Stimulated activated CD4-positive, alpha-beta T cell treated with anti-CD3 and anti-CD28 coated beads, Interleukin-1b, Interleukin-23, amount 100 ng/mL, for 4 hours (primary cell): ENCODE measurements around the gene BACH2.
"Not testable (repeated sequence)": the region's sequence is repeated elsewhere in the genome, so short reads cannot be mapped to it uniquely, and the experiment has no call there.

Source experiments
- DNase-seq, 2 donors: peaks; one replicate each; pipeline ENCODE4 v3.0.0-alpha.2; 2020; ENCODE audit warnings: low read depth in 2 of 2

Gene BACH2

GRCh38 chr6:90296341-90297114 is at the start of gene BACH2:
BACH2 (minus strand) TSS chr6:90296843; CDS start chr6:90008844, 287,999 bp downstream.
- peak; percentile 86 to 95 for DNase-seq

DNA sequence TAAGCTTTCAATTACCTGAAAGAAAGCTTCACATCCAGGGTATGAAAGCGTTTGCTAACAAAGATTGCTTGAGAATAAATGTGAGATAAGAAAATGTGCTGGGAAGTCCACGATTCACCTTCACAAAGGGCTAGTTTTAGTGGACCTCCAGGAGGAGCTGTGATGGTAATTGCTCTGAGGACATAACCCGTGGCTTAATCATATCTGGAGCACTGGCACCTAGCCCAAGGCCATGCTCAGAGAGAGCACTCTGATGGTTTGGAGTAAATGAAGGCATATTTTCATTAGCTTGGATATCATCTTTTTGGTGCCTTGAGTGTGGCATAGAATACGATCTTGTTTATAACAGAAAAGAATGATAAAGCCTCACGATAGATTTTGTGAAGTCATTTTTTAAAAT is 46.9 kb upstream of the BACH2 start:
- no peak for DNase-seq

DNA sequence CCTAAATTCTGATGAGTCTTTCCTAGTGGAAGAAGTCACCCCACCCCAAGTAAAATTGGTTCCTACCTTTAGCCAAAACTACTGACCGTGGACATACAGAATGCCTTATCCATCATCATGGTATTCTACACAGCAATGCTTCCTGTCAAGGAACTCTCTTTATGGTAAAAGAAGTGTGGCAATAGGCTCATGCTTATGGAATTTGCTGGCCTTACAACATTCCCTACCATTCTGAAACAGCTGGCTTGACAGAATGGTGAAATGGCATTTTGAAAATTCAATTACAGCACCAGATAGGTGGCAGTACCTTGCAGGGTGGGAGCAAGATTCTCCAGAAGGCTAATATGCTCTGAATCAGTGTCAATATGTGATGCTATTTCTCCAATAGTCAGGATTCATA is 41.8 kb upstream of the BACH2 start:
- DNase-seq: no peak

- DNase-seq: no peak
Measured at GRCh38 chr6:90336388-90336947, 39.8 kb upstream of the BACH2 start.

- no peak for DNase-seq
Measured at GRCh38 chr6:90333928-90334327, 37.3 kb upstream of the BACH2 start.

- not testable (repeated sequence) for DNase-seq
Measured at GRCh38 chr6:90332978-90333543, 36.4 kb upstream of the BACH2 start.

DNA sequence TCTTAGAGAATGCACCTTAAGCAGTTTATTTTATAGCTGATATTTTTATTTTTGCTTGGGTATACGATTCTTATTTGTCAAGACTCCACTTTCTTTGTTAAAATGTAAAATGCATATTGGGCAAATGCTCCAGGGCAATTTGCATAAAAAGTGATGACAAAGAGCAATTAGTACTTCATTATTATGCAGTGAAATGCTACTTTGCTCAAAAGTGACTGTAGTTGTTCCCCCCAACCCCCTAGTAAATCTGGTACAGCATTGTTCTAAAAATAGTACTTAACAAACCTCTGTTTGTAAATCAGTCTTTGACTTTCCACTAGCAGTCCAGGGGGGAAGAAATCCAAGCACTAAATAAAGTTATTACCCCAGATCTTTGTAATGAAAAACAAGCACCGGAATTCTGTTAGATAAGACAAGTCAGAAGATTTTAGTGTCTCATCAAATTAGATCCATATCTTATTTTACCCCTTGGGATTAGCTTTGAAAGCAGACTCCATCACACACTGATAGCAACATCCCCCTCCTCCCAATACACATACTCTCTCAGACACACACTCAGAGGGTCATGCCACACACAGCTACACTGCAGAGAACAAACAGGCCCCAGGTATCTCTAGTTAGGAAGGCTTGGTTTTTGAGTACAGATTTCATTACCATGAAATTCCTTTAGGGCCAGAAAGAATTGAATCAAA is 32.9 kb upstream of the BACH2 start:
- DNase-seq: no peak

GRCh38 chr6:90328004-90328403 is 31.4 kb upstream of the BACH2 start:
- DNase-seq: no peak

DNA sequence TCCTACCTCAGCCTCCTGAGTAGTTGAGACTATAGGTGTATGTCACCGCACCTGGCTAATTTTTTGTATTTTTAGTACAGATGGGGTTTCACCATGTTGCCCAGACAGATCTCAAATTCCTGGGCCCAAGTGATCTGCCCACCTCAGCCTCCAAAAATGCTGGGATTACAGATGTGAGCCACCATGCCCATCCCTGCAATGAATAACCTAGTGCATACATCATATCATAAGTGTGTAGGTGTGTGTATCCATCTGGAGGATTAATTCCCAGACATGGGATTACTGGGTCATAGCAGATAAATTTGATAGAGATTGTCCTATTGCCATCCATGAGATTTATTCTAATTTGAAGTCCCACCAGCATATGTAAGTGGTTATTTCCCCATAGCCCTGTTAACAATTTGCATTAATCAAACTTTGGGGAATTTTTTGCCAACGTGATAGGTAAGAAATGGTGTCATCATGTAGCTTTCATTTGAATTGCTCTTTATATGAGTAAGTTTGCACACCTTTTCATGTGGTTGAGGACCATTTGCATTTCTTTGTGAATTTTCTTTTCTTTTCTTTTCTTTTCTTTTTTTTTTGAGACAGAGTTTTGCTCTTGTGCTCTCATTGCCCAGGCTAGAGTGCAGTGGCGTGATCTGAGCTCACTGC is 29.9 kb upstream of the BACH2 start:
- no peak for DNase-seq

GRCh38 chr6:90323706-90324105 is 27.1 kb upstream of the BACH2 start:
- no peak for DNase-seq

- no peak for DNase-seq
Measured at GRCh38 chr6:90322976-90323474, 26.4 kb upstream of the BACH2 start.

- no peak for DNase-seq
Measured at GRCh38 chr6:90319979-90320685, 23.5 kb upstream of the BACH2 start.

- DNase-seq: no peak
Measured at GRCh38 chr6:90319044-90319443, 22.4 kb upstream of the BACH2 start.

- DNase-seq: no peak
Measured at GRCh38 chr6:90315986-90316385, 19.3 kb upstream of the BACH2 start.

- no peak for DNase-seq
Measured at GRCh38 chr6:90315354-90315950, 18.8 kb upstream of the BACH2 start.

DNA sequence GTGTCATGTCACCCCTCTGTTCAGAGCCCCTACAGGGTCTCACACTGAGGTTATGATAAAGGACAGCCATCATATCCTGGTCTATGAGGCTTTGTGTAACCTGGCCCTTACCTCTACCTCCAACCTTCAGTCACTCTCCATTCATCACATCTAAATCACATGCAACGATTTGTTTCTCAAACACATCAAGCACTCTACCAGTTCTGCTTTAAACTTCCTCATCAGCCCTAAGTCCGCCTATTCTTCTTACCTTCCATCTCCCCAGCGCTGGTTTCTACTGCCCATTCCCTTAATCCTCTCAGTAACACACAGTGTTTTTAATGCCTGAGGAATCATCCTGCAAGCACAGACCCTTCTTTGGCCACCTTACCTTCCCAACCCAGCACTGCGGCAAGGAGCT is 17.9 kb upstream of the BACH2 start:
- no peak for DNase-seq

DNA sequence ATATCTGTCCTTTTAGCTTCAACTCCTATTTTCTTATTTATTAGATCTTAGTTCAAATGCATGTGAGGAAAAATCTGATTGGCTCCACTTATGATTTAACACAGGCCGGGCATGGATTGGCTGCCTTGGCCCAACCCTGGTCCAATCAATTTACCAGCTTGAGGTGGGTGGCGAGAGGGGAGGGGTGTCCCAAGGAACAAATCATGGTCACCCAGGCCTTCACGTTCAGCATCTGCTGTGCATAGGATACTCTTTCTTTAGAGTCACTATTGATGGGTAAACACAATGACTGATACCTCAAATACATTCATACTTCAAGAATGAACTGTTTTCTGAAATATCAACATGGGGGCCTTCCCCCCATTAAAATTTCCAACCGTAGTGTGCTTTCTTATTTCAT is 14.9 kb upstream of the BACH2 start:
- no peak for DNase-seq

DNA sequence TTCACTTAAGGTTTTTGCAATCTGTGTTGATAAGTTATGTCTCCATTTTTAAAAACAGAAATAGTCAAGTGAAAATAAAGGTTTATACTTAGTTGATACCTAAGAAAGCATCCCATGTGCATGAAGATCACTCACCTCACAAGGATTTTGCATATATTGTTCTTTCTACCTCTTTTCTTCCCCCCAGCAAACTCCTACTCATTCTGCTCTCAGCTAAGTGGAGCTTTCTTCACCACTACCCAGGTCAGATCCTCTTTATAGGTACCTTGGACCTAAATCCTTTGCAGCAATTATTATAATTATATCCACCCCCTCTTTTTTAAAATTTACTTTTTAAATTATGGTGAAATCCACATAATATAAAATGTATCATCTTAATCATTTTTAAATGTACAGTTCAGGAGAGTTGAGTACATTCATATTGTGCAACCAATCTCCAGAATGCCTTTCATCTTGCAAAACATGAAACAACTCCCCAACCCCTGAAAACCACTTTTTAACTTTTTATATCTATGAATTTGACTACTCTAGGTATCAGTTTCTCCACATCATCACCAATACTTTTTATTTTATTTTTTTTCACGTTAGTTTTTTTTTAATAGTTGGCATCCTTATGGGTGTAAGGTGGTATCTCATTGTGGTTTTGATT is 9.3 kb upstream of the BACH2 start:
- no peak for DNase-seq

- no peak for DNase-seq
Measured at GRCh38 chr6:90304308-90304707, 7.7 kb upstream of the BACH2 start.

- no peak for DNase-seq
Measured at GRCh38 chr6:90303039-90303438, 6.4 kb upstream of the BACH2 start.
